ENCODE data around the gene CCNY.

- TF ChIP-seq POLR2AphosphoS5 (IDR thresholded peaks at IDR 0.05; ENCODE audit: low read depth, low read length) (no peak), SIN3A (IDR thresholded peaks at IDR 0.05; ENCODE audit: borderline replicate concordance, insufficient read depth, low read length) (no peak), FOXP2 (optimal IDR thresholded peaks at IDR 0.05; ENCODE audit: borderline replicate concordance, extremely low read depth, extremely low read length, insufficient read depth) (no peak)
Measured at GRCh38 chr10:35391954-35392262, 55.6 kb downstream of the CCNY start.
